Breast epithelium (tissue), 3 donors: ENCODE measurements around the gene HCLS1.

Experiments
- POLR2A ChIP-seq: fragments of 450-650 bp; IDR thresholded peaks from one replicate; pipeline ENCODE4 v1.6.1; 2016; ENCODE audit warnings: antibody characterized with exemption, mild to moderate bottlenecking, moderate library complexity
- TF ChIP-seq, protein P1 (sequence below), 3 donors: fragments of 450-650 bp; IDR thresholded peaks; one replicate each; pipeline ENCODE4 v1.5.1; 2016 to 2017; ENCODE audit warnings: antibody characterized with exemption in 3 of 3, mild to moderate bottlenecking in 3 of 3, moderate library complexity in 3 of 3

- TF ChIP-seq, protein P1, sequence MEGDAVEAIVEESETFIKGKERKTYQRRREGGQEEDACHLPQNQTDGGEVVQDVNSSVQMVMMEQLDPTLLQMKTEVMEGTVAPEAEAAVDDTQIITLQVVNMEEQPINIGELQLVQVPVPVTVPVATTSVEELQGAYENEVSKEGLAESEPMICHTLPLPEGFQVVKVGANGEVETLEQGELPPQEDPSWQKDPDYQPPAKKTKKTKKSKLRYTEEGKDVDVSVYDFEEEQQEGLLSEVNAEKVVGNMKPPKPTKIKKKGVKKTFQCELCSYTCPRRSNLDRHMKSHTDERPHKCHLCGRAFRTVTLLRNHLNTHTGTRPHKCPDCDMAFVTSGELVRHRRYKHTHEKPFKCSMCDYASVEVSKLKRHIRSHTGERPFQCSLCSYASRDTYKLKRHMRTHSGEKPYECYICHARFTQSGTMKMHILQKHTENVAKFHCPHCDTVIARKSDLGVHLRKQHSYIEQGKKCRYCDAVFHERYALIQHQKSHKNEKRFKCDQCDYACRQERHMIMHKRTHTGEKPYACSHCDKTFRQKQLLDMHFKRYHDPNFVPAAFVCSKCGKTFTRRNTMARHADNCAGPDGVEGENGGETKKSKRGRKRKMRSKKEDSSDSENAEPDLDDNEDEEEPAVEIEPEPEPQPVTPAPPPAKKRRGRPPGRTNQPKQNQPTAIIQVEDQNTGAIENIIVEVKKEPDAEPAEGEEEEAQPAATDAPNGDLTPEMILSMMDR (IDR thresholded peaks at IDR 0.05) = no peak
- TF ChIP-seq POLR2A = no peak
Observed at GRCh38 chr3:121627211-121627610, 33.5 kb downstream of the HCLS1 start.
